RWPE2 (cell line): ENCODE measurements around the gene SLC13A3.
A peak's percentile ranks its signal among the peaks of the same experiment; 100 is the strongest.

Source experiments
- ATAC-seq: fragments of 200-7000 bp; cut with Tn5 transposase; 3 replicates; pipeline ENCODE4 v1.9.1; 2021; ENCODE audit warnings: low read depth
- DNase-seq: peaks from one replicate; pipeline ENCODE4 v3.0.0-alpha.2; 2020; ENCODE audit warnings: low spot score
- H3K27ac ChIP-seq: fragments of 450-650 bp; 2 replicates; pipeline ENCODE4 v1.5.1; 2017; ENCODE audit warnings: mild to moderate bottlenecking; ENCODE audit not compliant: poor library complexity, severe bottlenecking
- H3K27me3 ChIP-seq: fragments of 250-450 bp; sonication (Bioruptor Pico); 2 replicates; pipeline ENCODE4 v1.5.1; 2021; ENCODE audit warnings: mild to moderate bottlenecking, moderate library complexity; ENCODE audit not compliant: insufficient read depth, poor library complexity, severe bottlenecking
- H3K36me3 ChIP-seq: fragments of 250-450 bp; sonication (Bioruptor Pico); 2 replicates; pipeline ENCODE4 v1.5.1; 2020; ENCODE audit warnings: low read depth, mild to moderate bottlenecking, moderate library complexity
- H3K4me1 ChIP-seq: fragments of 250-450 bp; sonication (Bioruptor Pico); 2 replicates; pipeline ENCODE4 v1.5.1; 2021; ENCODE audit warnings: mild to moderate bottlenecking, moderate library complexity; ENCODE audit not compliant: insufficient read depth, poor library complexity, severe bottlenecking
- H3K4me3 ChIP-seq: fragments of 250-450 bp; sonication (Bioruptor Pico); 2 replicates; pipeline ENCODE4 v1.5.1; 2021; ENCODE audit warnings: mild to moderate bottlenecking, moderate library complexity; ENCODE audit not compliant: severe bottlenecking
- H3K9me3 ChIP-seq: fragments of 250-450 bp; sonication (Bioruptor Pico); 2 replicates; pipeline ENCODE4 v1.5.1; 2021; ENCODE audit warnings: mild to moderate bottlenecking, moderate library complexity; ENCODE audit not compliant: severe bottlenecking
- TF ChIP-seq, protein P1 (sequence below): fragments of 450-650 bp; IDR thresholded peaks from one replicate; pipeline ENCODE4 v1.5.1; 2017; ENCODE audit warnings: mild to moderate bottlenecking, moderate library complexity; ENCODE audit not compliant: poor library complexity, severe bottlenecking

Gene SLC13A3

GRCh38 chr20:46563170-46563859 lies 87.9 kb downstream of the SLC13A3 start:
- Histone ChIP-seq H3K27me3 (no peaks in the 10 kb centered on the region), H3K4me1 (no peaks in the 10 kb centered on the region), H3K27ac (no peak overlapping the region), H3K4me3 (no peak overlapping the region), H3K36me3 (no peaks in the 10 kb centered on the region), H3K9me3 (no peaks in the 10 kb centered on the region)
- TF ChIP-seq, protein P1, sequence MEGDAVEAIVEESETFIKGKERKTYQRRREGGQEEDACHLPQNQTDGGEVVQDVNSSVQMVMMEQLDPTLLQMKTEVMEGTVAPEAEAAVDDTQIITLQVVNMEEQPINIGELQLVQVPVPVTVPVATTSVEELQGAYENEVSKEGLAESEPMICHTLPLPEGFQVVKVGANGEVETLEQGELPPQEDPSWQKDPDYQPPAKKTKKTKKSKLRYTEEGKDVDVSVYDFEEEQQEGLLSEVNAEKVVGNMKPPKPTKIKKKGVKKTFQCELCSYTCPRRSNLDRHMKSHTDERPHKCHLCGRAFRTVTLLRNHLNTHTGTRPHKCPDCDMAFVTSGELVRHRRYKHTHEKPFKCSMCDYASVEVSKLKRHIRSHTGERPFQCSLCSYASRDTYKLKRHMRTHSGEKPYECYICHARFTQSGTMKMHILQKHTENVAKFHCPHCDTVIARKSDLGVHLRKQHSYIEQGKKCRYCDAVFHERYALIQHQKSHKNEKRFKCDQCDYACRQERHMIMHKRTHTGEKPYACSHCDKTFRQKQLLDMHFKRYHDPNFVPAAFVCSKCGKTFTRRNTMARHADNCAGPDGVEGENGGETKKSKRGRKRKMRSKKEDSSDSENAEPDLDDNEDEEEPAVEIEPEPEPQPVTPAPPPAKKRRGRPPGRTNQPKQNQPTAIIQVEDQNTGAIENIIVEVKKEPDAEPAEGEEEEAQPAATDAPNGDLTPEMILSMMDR = no peak
- no peak for DNase-seq
- no peak for ATAC-seq

DNA sequence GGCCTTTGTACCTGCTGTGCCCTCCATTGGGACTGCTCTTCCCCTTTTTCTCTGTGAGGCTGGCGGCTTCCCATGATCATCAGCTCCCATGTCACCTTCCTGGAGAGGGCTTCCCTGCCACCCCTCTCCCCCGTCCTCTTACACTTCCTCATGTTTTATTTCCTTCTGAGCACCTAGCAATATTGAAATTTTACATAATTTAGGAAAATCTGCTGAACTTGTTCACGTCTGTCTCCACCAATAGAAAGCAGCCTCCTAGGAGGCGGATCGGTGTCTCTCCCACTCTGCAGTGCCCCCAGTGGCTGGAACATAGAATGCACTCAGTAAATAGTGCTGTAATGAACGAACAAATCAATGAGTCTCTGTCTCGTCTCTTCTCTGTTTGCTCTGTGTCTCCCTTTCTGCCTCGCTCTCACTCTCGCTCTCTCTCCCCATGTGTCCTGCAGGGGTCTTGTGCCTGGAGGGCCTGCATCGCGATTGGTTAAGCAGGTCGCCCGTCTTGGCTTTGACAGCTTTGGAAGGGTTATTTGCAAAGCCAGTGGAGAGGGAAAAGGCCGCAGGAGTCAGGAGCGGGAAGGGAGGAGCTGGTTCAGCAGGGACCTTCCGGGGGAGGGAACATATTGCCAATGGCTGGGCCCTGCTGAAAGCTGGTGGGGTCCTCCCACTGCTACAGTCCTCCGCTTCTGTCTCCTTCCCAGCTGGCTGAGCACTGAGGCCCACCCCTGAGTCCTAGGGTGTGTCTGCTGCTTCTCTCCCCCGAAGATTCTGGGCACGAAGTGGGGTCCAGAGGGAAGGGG lies 88.7 kb downstream of the SLC13A3 start:
- no peak overlapping the region for H3K4me3 ChIP-seq
- DNase-seq = no peak

DNA sequence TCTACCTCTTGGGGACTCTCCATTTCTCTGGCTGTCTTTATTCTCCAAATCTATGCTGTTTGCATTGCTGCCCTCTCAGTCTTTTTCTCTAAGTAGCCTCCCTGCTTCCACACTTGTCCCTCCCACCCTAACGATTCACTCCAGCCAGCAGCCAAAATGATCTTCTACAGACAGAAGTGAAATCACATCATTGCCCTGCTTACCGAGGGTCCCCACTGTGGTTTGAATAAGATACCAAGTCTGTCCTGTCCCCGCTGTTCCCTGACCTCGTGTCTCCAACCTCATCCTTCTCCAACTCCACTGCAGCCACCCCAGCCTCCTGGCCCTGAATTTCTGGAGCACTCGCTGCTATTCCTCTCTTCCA lies 89.3 kb downstream of the SLC13A3 start:
- H3K9me3 ChIP-seq = no peaks in the 10 kb centered on the region
- no peaks in the 10 kb centered on the region for H3K36me3 ChIP-seq
- H3K27me3 ChIP-seq = no peaks in the 10 kb centered on the region
- TF ChIP-seq, protein P1 = no peak
- H3K4me1 ChIP-seq = no peaks in the 10 kb centered on the region
- no peak overlapping the region for H3K4me3 ChIP-seq
- DNase-seq (no peak), ATAC-seq (no peak)
- no peak overlapping the region for H3K27ac ChIP-seq

More for the DNA sequence above, 88.7 kb downstream of the SLC13A3 start:
- no peaks in the 10 kb centered on the region for H3K27me3 ChIP-seq
- no peaks in the 10 kb centered on the region for H3K4me1 ChIP-seq
- no peaks in the 10 kb centered on the region for H3K9me3 ChIP-seq
- peak; percentile 48 for ATAC-seq
- H3K27ac ChIP-seq = no peak overlapping the region
- H3K36me3 ChIP-seq = no peaks in the 10 kb centered on the region
- TF ChIP-seq, protein P1 = peak; percentile 100

DNA sequence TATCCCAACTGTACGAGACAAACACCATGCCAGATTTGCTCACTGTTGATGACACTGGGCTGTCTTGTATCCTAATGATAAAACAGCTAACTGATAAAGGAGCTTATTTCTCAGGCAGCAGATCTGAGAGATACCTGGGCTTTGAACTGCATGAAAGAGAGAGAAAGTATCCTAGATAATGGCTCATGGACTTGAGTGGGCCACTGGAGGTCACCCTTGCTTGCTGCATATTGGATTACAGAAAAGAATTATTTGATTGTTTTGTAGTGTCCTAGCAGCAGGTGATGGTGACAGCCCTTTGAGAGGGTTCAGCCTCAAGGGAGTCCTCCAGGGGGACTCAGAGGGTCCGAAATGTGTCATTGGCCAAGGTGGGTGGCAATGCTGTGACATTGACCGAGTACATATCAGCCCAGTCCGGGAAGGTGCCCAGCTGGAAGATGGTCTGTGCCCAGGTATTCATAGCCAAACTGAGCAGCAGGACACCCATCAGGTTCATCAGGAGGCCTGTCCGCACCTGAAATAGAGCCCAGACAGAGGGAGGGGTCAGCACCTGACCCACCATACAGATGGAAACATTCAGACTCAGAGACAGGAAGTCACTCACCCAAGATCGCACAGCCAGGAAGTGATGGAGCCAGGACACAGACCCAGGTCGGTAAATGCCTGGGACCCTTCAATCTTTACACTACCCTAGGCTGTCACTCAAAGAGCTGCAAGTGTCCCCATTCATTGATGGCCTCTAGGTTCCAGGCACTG lies 91.4 kb downstream of the SLC13A3 start:
- no peak for ATAC-seq
- Histone ChIP-seq H3K36me3 (no peaks in the 10 kb centered on the region), H3K27me3 (no peaks in the 10 kb centered on the region), H3K27ac (no peak overlapping the region), H3K4me1 (no peaks in the 10 kb centered on the region), H3K4me3 (no peak overlapping the region), H3K9me3 (no peaks in the 10 kb centered on the region)
- no peak for DNase-seq
- TF ChIP-seq, protein P1 = peak; percentile 36
